Loucy (cell line): Measurements from ENCODE around the gene COL25A1.
A peak's percentile ranks its signal among the peaks of the same experiment; 100 is the strongest.

Source experiments
- H2AFZ ChIP-seq: fragments of 200-600 bp; sonication (generic); 2 replicates; pipeline ENCODE4 v1.6.0; 2016; ENCODE audit warnings: antibody characterized with exemption, mild to moderate bottlenecking, low read length, moderate library complexity
- H3F3A ChIP-seq: fragments of 200-600 bp; 2 replicates; pipeline ENCODE4 v1.6.0; 2016; ENCODE audit warnings: antibody characterized with exemption, low read depth, mild to moderate bottlenecking
- H3K27me3 ChIP-seq: fragments of 200-600 bp; sonication (generic); 2 replicates; pipeline ENCODE4 v1.6.1; 2014; ENCODE audit warnings: low read length, mild to moderate bottlenecking; ENCODE audit not compliant: insufficient read depth, poor library complexity, severe bottlenecking
- H3K36me3 ChIP-seq: fragments of 200-600 bp; sonication (generic); 2 replicates; pipeline ENCODE4 v1.6.1; 2016; ENCODE audit warnings: low read length; ENCODE audit not compliant: insufficient read depth
- H3K4me1 ChIP-seq: fragments of 200-600 bp; sonication (generic); 2 replicates; pipeline ENCODE4 v1.5.1; 2014; ENCODE audit warnings: low read length, mild to moderate bottlenecking; ENCODE audit not compliant: insufficient read depth, poor library complexity, severe bottlenecking
- H3K4me2 ChIP-seq: fragments of 200-600 bp; sonication (generic); 2 replicates; pipeline ENCODE4 v1.6.0; 2014; ENCODE audit warnings: antibody characterized with exemption, low read length, low read depth, mild to moderate bottlenecking; ENCODE audit not compliant: poor library complexity, severe bottlenecking
- H3K4me3 ChIP-seq: fragments of 200-600 bp; sonication (generic); 2 replicates; pipeline ENCODE4 v1.5.1; 2014; ENCODE audit warnings: low read length, mild to moderate bottlenecking, mixed read lengths; ENCODE audit not compliant: poor library complexity, severe bottlenecking
- H3K79me2 ChIP-seq: fragments of 200-600 bp; sonication (generic); 2 replicates; pipeline ENCODE4 v1.6.1; 2014; ENCODE audit warnings: low read length; ENCODE audit not compliant: insufficient read depth
- H3K9ac ChIP-seq: fragments of 200-600 bp; sonication (generic); 2 replicates; pipeline ENCODE4 v1.6.0; 2014; ENCODE audit warnings: mild to moderate bottlenecking, low read depth, low read length, moderate library complexity; ENCODE audit not compliant: poor library complexity, severe bottlenecking
- H3K9me2 ChIP-seq: fragments of 200-600 bp; sonication (generic); replicated peaks from 2 replicates; pipeline ENCODE4 v1.6.1; 2016; ENCODE audit warnings: low read depth, low read length, mixed read lengths
- H3K9me3 ChIP-seq: fragments of 200-600 bp; sonication (generic); 2 replicates; pipeline ENCODE4 v1.6.1; 2014; ENCODE audit warnings: mild to moderate bottlenecking, antibody characterized with exemption, low read length, low read depth; ENCODE audit not compliant: insufficient read depth
- H4K20me1 ChIP-seq: fragments of 200-600 bp; sonication (generic); 2 replicates; pipeline ENCODE4 v1.6.0; 2014; ENCODE audit warnings: antibody characterized with exemption, low read length, mild to moderate bottlenecking; ENCODE audit not compliant: insufficient read depth, poor library complexity, severe bottlenecking
- CTCF ChIP-seq: fragments of 200-600 bp; sonication (generic); conservative IDR thresholded peaks from 2 replicates; pipeline ENCODE4 v1.5.1; 2014; ENCODE audit warnings: mild to moderate bottlenecking, antibody characterized with exemption, low read length
- EZH2phosphoT487 ChIP-seq: fragments of 200-600 bp; IDR thresholded peaks from 2 replicates; pipeline ENCODE4 v1.6.1; 2018; ENCODE audit warnings: antibody characterized with exemption, mild to moderate bottlenecking, moderate library complexity, borderline replicate concordance

The COL25A1 gene

GRCh38 chr4:108903464-108904221 lies 398.8 kb downstream of the COL25A1 start:
- Histone ChIP-seq H3K9me3 (no peaks in the 10 kb centered on the region), H3K4me2 (peak overlapping the region; percentile 45), H2AFZ (no peak overlapping the region), H3K36me3 (no peaks in the 10 kb centered on the region), H3F3A (no peaks in the 10 kb centered on the region), H3K4me1 (peaks cover 30% of the 10 kb centered on the region), H3K4me3 (no peak overlapping the region), H4K20me1 (no peaks in the 10 kb centered on the region), H3K27me3 (no peaks in the 10 kb centered on the region), H3K79me2 (no peaks in the 10 kb centered on the region), H3K9me2 (no peaks in the 10 kb centered on the region), H3K9ac (no peak overlapping the region)
- TF ChIP-seq EZH2phosphoT487: no peak
- no peak for TF ChIP-seq CTCF

GRCh38 chr4:108902769-108903168 lies 399.7 kb downstream of the COL25A1 start:
- Histone ChIP-seq H2AFZ (no peak overlapping the region), H3K27me3 (no peaks in the 10 kb centered on the region), H3K79me2 (no peaks in the 10 kb centered on the region), H3K9ac (no peak overlapping the region), H3K4me2 (peak overlapping the region; percentile 20), H3K4me3 (no peak overlapping the region), H3K9me3 (no peaks in the 10 kb centered on the region), H3K36me3 (no peaks in the 10 kb centered on the region), H4K20me1 (no peaks in the 10 kb centered on the region), H3K9me2 (no peaks in the 10 kb centered on the region), H3K4me1 (peaks cover 30% of the 10 kb centered on the region), H3F3A (no peaks in the 10 kb centered on the region)
- no peak for TF ChIP-seq CTCF
- TF ChIP-seq EZH2phosphoT487: no peak

GRCh38 chr4:108901291-108901690 lies 401.2 kb downstream of the COL25A1 start:
- no peak overlapping the region for H3K4me2 ChIP-seq
- peaks cover 19% of the 10 kb centered on the region for H3K4me1 ChIP-seq
- H3K9me3 ChIP-seq: no peaks in the 10 kb centered on the region
- no peaks in the 10 kb centered on the region for H3K36me3 ChIP-seq
- no peaks in the 10 kb centered on the region for H3K79me2 ChIP-seq
- H2AFZ ChIP-seq: no peak overlapping the region
- H3F3A ChIP-seq: no peaks in the 10 kb centered on the region
- H3K9me2 ChIP-seq: no peaks in the 10 kb centered on the region
- H3K27me3 ChIP-seq: no peaks in the 10 kb centered on the region
- H4K20me1 ChIP-seq: no peaks in the 10 kb centered on the region
- H3K4me3 ChIP-seq: no peak overlapping the region
- H3K9ac ChIP-seq: no peak overlapping the region
- TF ChIP-seq EZH2phosphoT487: no peak
- TF ChIP-seq CTCF: no peak
